T-helper 17 cell (primary cell): Measurements from ENCODE around the gene RNF144A. TPM values are rescaled to one million over a fixed set of nuclear protein-coding genes. Genes with fewer than 3 reads are reported as not detected.

Experiments
- ATAC-seq: fragments of 150-1000 bp; cut with Tn5 transposase; 2 replicates; pipeline ENCODE4 v1.10.0; 2021; ENCODE audit warnings: mild to moderate bottlenecking, moderate library complexity
- DNase-seq, 3 donors: peaks; one replicate each; pipeline versions ENCODE4 v3.0.0 to v3.0.0-alpha.2; 2020 to 2021
- H3K9me3 ChIP-seq: one replicate; pipeline ENCODE4 v1.7.0; 2013; ENCODE audit warnings: low read length, mild to moderate bottlenecking; ENCODE audit not compliant: control insufficient read depth, poor library complexity, severe bottlenecking
- H3K27ac Mint-ChIP-seq: one replicate; pipeline ENCODE4 v1.8.0; 2022; ENCODE audit warnings: mild to moderate bottlenecking, moderate library complexity, mixed read lengths
- H3K27me3 Mint-ChIP-seq: one replicate; pipeline ENCODE4 v1.8.0; 2022; ENCODE audit warnings: mixed read lengths
- H3K36me3 Mint-ChIP-seq: one replicate; pipeline ENCODE4 v1.8.0; 2022; ENCODE audit warnings: low read depth, mixed read lengths
- H3K4me1 Mint-ChIP-seq: one replicate; pipeline ENCODE4 v1.8.0; 2022; ENCODE audit warnings: mild to moderate bottlenecking, mixed read lengths
- H3K4me3 Mint-ChIP-seq: one replicate; pipeline ENCODE4 v1.8.0; 2022; ENCODE audit warnings: mild to moderate bottlenecking, moderate library complexity, mixed read lengths
- total RNA-seq, 4 donors: library from RNA in 2 of 4; stranded (reverse) in 2 of 4; gene quantifications; one replicate each; pipeline ENCODE4 v1.2.3 and lab custom pipeline; 2022 to 2026

The RNF144A gene
- total RNA-seq, 2 donors from 2014 or later: 15.1 to 21.4 TPM

- Mint-ChIP-seq H3K27ac (no peak overlapping the region), H3K27me3 (no peaks in the 10 kb centered on the region), H3K4me3 (no peak overlapping the region), H3K4me1 (peaks cover 7% of the 10 kb centered on the region), H3K36me3 (peaks cover 16% of the 10 kb centered on the region)
- H3K9me3 ChIP-seq: no peaks in the 10 kb centered on the region
- DNase-seq (no peak), ATAC-seq (no peak)
Measured at GRCh38 chr2:6965071-6965795, 48.0 kb downstream of the RNF144A start.

- H3K36me3 Mint-ChIP-seq: peaks cover 22% of the 10 kb centered on the region
- H3K27ac Mint-ChIP-seq: no peak overlapping the region
- no peaks in the 10 kb centered on the region for H3K9me3 ChIP-seq
- DNase-seq (no peak), ATAC-seq (no peak)
- H3K4me3 Mint-ChIP-seq: no peak overlapping the region
- H3K27me3 Mint-ChIP-seq: no peaks in the 10 kb centered on the region
- peaks cover 12% of the 10 kb centered on the region for H3K4me1 Mint-ChIP-seq
Measured at GRCh38 chr2:6966446-6966940, 49.3 kb downstream of the RNF144A start.

- H3K9me3 ChIP-seq: no peaks in the 10 kb centered on the region
- Mint-ChIP-seq H3K27me3 (no peaks in the 10 kb centered on the region), H3K27ac (no peak overlapping the region), H3K4me1 (peaks cover 12% of the 10 kb centered on the region), H3K4me3 (no peak overlapping the region), H3K36me3 (peaks cover 19% of the 10 kb centered on the region)
- ATAC-seq (no peak), DNase-seq (no peak)
Measured at GRCh38 chr2:6967301-6967700, 50.1 kb downstream of the RNF144A start.

GRCh38 chr2:6968319-6969100 lies 51.3 kb downstream of the RNF144A start:
- DNase-seq: no peak
- peaks cover 12% of the 10 kb centered on the region for H3K4me1 Mint-ChIP-seq
- ATAC-seq: no peak
- H3K36me3 Mint-ChIP-seq: peaks cover 16% of the 10 kb centered on the region
- H3K27me3 Mint-ChIP-seq: no peaks in the 10 kb centered on the region
- no peak overlapping the region for H3K4me3 Mint-ChIP-seq
- no peak overlapping the region for H3K27ac Mint-ChIP-seq
- H3K9me3 ChIP-seq: no peaks in the 10 kb centered on the region

- H3K27ac Mint-ChIP-seq: no peak overlapping the region
- no peak for DNase-seq
- no peak overlapping the region for H3K4me3 Mint-ChIP-seq
- peaks cover 8% of the 10 kb centered on the region for H3K4me1 Mint-ChIP-seq
- H3K36me3 Mint-ChIP-seq: peaks cover 10% of the 10 kb centered on the region
- no peak for ATAC-seq
- H3K27me3 Mint-ChIP-seq: no peaks in the 10 kb centered on the region
- no peaks in the 10 kb centered on the region for H3K9me3 ChIP-seq
Measured at GRCh38 chr2:6970551-6970950, 53.3 kb downstream of the RNF144A start.

GRCh38 chr2:6970976-6971480 lies 53.8 kb downstream of the RNF144A start:
- Mint-ChIP-seq H3K4me1 (peaks cover 8% of the 10 kb centered on the region), H3K27ac (peak overlapping the region; percentile 56), H3K4me3 (no peak overlapping the region), H3K36me3 (peaks cover 10% of the 10 kb centered on the region), H3K27me3 (no peaks in the 10 kb centered on the region)
- no peak for ATAC-seq
- DNase-seq: no peak
- H3K9me3 ChIP-seq: no peaks in the 10 kb centered on the region

GRCh38 chr2:6971502-6971901 lies 54.3 kb downstream of the RNF144A start:
- peak overlapping the region; percentile 56 for H3K27ac Mint-ChIP-seq
- no peaks in the 10 kb centered on the region for H3K9me3 ChIP-seq
- ATAC-seq: no peak
- H3K27me3 Mint-ChIP-seq: no peaks in the 10 kb centered on the region
- peaks cover 8% of the 10 kb centered on the region for H3K4me1 Mint-ChIP-seq
- no peak overlapping the region for H3K4me3 Mint-ChIP-seq
- peaks cover 10% of the 10 kb centered on the region for H3K36me3 Mint-ChIP-seq
- no peak for DNase-seq

- no peak overlapping the region for H3K27ac Mint-ChIP-seq
- H3K4me3 Mint-ChIP-seq: no peak overlapping the region
- ATAC-seq (no peak), DNase-seq (no peak)
- H3K36me3 Mint-ChIP-seq: peaks cover 6% of the 10 kb centered on the region
- H3K27me3 Mint-ChIP-seq: no peaks in the 10 kb centered on the region
- H3K9me3 ChIP-seq: no peaks in the 10 kb centered on the region
- H3K4me1 Mint-ChIP-seq: peaks cover 5% of the 10 kb centered on the region
Measured at GRCh38 chr2:6972067-6972710, 55.0 kb downstream of the RNF144A start.

GRCh38 chr2:6973895-6974545 lies 56.8 kb downstream of the RNF144A start:
- ATAC-seq: no peak
- H3K4me3 Mint-ChIP-seq: no peak overlapping the region
- H3K27me3 Mint-ChIP-seq: no peaks in the 10 kb centered on the region
- peaks cover 6% of the 10 kb centered on the region for H3K36me3 Mint-ChIP-seq
- peaks cover 5% of the 10 kb centered on the region for H3K4me1 Mint-ChIP-seq
- no peaks in the 10 kb centered on the region for H3K9me3 ChIP-seq
- no peak overlapping the region for H3K27ac Mint-ChIP-seq
- DNase-seq: no peak

- H3K4me1 Mint-ChIP-seq: no peaks in the 10 kb centered on the region
- no peak for DNase-seq
- H3K27me3 Mint-ChIP-seq: no peaks in the 10 kb centered on the region
- no peak overlapping the region for H3K4me3 Mint-ChIP-seq
- no peak overlapping the region for H3K27ac Mint-ChIP-seq
- peaks cover 3% of the 10 kb centered on the region for H3K36me3 Mint-ChIP-seq
- H3K9me3 ChIP-seq: no peaks in the 10 kb centered on the region
- ATAC-seq: no peak
Measured at GRCh38 chr2:6975988-6976387, 58.8 kb downstream of the RNF144A start.

- H3K4me3 Mint-ChIP-seq: no peak overlapping the region
- H3K36me3 Mint-ChIP-seq: no peaks in the 10 kb centered on the region
- no peaks in the 10 kb centered on the region for H3K27me3 Mint-ChIP-seq
- H3K9me3 ChIP-seq: no peaks in the 10 kb centered on the region
- no peak overlapping the region for H3K27ac Mint-ChIP-seq
- DNase-seq (no peak), ATAC-seq (no peak)
- H3K4me1 Mint-ChIP-seq: no peaks in the 10 kb centered on the region
Measured at GRCh38 chr2:6977113-6977741, 60.0 kb downstream of the RNF144A start.

GRCh38 chr2:6977786-6978185 lies 60.6 kb downstream of the RNF144A start:
- no peak overlapping the region for H3K27ac Mint-ChIP-seq
- DNase-seq (no peak), ATAC-seq (no peak)
- H3K9me3 ChIP-seq: no peaks in the 10 kb centered on the region
- H3K36me3 Mint-ChIP-seq: no peaks in the 10 kb centered on the region
- no peaks in the 10 kb centered on the region for H3K27me3 Mint-ChIP-seq
- H3K4me1 Mint-ChIP-seq: no peaks in the 10 kb centered on the region
- H3K4me3 Mint-ChIP-seq: no peak overlapping the region
